Measurements from ENCODE around the gene TMEM95.

DNA sequence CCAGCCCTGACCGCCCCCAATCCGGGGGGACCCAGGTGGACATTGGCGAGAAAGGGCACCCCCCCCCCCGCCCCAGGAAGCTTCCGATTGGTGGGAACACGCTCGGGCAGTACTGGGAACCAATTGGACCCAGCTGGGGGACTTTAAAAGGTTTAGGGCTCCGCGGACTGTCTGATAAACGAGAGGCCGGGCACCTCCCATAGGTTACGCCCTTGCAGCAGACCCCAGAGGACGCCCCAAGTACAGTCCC is 48.7 kb downstream of the TMEM95 start:
- TF ChIP-seq, protein P1, sequence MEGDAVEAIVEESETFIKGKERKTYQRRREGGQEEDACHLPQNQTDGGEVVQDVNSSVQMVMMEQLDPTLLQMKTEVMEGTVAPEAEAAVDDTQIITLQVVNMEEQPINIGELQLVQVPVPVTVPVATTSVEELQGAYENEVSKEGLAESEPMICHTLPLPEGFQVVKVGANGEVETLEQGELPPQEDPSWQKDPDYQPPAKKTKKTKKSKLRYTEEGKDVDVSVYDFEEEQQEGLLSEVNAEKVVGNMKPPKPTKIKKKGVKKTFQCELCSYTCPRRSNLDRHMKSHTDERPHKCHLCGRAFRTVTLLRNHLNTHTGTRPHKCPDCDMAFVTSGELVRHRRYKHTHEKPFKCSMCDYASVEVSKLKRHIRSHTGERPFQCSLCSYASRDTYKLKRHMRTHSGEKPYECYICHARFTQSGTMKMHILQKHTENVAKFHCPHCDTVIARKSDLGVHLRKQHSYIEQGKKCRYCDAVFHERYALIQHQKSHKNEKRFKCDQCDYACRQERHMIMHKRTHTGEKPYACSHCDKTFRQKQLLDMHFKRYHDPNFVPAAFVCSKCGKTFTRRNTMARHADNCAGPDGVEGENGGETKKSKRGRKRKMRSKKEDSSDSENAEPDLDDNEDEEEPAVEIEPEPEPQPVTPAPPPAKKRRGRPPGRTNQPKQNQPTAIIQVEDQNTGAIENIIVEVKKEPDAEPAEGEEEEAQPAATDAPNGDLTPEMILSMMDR (IDR thresholded peaks at IDR 0.05): no peak
- no peak for TF ChIP-seq POLR2A (IDR thresholded peaks at IDR 0.05)
